ENCODE measurements around the gene CIRBP.

CIRBP gene

DNA sequence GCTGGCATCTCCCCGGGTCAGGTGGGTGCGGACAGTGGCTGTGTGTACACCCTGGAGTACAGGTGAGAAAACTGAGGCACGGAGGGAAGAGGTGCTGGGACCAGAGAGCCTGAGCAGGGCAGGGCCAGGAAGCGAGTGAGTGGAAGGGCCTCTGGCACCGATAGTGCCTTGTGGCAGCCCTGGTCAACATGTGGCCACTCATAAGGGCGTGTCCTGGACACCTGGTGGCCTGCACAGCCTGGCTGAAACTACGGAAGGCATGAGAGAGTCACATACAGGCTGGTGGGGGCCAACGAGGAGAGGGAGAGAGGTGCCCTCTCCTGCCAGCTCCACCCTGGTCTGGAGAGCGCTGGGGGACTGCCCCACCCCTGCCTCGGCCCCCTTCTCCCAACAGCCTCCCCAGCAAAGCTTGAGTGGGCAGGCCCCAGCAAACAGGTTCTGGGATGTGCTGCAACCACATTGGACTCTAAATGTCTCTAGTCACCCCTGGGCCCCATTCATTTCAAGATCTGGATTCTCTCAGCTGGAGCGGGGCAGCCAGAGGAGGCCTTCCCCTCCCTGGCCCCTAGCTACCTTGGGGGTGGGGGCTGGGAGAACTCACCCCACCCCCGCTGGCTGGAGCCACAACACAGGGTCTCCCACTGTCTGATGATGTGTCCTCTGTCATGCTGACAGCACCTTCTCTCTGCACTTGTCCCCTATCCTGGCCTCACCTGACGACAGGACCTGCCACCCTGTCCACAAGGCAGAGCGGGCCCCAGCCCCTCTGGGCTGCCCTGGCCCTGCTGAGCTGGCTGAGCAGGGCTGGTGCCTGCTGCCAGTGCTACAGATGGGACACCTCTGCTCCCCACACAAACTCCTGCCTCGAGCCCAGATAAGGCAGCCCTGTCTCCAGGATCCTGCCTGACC is 37.1 kb upstream of the CIRBP start:
- no peak for DNase-seq

- DNase-seq, result no peak
Measured at GRCh38 chr19:1232652-1233072, 36.5 kb upstream of the CIRBP start.

DNA sequence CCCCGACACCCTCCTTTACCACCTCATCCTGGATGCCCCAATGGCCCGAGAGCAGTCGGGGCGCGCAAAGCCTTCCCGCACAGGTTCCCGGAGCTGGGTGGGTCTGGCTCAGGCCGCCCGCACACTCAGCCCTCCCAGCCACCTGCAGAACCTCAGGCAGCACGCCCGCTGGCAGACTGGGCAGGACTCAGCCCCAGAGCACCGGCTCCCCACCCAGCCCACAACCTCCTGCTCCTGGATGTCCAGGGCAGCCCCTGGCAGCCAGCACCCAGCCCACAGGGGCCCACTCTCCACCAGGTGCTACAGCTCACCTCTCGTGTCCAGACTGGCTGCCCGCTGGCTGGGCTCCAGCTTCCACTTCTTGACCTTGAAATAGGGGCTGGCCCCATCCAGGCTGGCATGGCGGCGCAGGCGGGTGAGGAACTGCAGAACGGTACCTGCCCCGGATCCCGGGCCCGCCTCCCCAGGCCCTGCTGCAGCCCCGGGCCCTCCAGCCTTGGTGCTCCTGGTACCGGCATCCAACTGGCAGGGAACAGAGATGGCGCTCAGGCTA is 35.9 kb upstream of the CIRBP start:
- DNase-seq, result no peak

DNA sequence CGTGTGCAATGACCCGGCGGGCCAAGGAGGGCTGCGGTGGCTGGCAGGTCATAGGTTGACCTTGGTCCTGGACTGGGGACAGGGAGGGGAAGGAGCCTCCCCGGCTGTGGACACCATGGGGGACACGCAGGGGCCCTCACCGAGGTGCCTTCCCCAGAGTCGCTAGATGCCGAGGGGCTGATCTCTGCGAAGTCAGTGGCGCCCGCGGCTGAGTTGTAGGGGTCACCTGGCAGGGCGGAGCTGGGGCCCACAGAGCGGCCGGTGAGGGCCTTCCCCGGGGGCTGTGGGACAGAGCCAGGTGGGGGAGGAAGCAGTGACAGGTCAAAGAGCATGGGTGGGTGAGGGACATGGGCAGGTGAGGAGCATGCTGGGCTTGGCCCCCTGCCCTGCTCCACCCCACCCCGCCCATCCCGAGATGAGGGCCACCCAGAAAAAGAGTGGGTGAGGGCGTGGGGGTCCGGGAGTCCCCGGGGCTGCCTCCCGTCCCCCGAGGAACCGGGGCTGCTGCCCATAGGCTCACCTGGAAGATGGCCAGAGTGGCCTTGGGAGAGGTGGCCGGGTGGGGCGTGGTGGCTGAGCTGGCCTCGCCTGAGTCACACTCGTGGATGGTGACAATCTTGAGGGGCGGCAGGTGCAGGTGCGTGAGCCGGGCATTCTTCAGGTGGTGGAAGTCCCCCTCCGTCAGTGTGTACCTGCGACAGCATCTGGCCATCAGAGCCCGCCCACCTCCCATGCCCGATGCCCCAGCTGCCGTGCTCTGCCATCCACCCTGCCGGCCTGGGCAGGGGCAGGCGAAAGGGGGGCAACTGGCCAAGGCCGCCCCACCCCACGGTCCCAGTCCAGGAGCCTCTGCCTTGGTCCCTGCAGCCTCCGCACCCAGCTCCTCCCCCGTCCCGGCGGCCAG is 34.8 kb upstream of the CIRBP start:
- no peak for DNase-seq

GRCh38 chr19:1234955-1235380 is 34.2 kb upstream of the CIRBP start:
- no peak for DNase-seq

DNA sequence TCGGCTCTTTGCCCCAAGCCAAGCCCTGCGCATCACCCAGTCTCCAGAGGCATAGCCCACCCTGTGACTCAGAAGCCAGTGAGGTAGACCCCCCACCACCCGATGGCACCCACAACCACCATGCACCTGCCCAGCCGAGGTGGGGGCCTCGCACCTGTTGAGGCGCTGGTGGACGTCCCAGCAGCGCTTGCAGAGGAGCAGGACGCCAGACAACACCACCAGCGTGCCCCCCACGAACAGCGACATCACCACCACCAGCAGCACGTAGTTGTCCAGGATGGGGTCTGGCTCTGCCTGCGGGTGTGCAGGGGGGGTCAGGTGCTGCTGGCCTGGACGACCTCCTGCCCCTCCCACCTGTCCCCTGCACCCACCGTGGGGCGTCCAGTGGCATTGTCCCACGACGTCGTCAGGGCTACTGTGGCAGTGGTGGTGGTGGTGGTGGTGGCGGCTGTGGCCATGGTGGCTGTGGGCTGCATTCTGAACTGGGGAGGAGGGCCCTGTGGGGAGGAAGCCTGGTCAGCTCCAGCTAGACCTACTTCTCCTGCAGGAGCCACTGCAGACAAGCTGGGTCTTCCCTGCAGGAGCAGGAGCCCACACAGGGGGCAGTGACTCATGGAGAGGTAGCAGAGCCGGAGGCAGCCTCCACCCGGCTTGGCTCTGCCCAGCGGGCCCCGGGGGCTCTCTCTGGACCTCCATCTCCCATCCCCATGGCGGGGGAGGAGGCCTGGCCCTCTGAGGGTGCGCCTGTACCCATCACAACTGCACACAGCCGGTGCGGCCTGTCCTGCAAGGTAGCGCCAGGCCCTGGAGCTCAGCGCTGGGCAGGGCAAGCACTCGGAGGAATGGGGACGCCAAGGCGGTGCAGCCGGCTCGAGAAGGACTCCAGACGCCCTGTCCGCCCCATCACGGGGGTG is 33.2 kb upstream of the CIRBP start:
- no peak for DNase-seq

GRCh38 chr19:1236576-1236975 is 32.6 kb upstream of the CIRBP start:
- no peak for DNase-seq

- DNase-seq, result no peak
Measured at GRCh38 chr19:1237027-1237659, 32.0 kb upstream of the CIRBP start.

- peak in 1 of 2 donors; percentile 29 for DNase-seq
Measured at GRCh38 chr19:1237754-1238368, 31.3 kb upstream of the CIRBP start, which contains the start of gene CBARP. TSS of gene CBARP (minus strand) at chr19:1238005. CDS start at chr19:1236100, 1,905 bp downstream.

GRCh38 chr19:1238369-1239303 is 30.5 kb upstream of the CIRBP start:
- DNase-seq, result no peak

DNA sequence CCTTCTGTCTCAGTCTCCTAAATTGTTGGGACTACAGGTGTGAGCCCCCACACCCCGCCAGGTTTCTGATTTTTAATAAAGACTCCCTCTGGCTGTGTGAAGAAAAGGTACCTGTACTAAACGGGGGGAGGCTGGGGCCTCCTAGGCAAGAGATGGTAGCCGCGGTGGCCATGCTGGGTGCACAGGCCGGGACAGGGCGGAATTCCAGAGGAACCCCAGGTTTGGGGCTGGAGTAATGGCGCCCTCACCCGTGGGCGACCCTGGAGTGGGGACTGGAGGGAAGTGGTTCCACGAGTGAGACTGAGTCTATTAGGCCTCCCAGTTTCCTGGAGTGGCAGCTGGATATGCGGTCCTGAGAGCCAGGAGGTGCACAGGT is 29.7 kb upstream of the CIRBP start:
- DNase-seq, result no peak

DNA sequence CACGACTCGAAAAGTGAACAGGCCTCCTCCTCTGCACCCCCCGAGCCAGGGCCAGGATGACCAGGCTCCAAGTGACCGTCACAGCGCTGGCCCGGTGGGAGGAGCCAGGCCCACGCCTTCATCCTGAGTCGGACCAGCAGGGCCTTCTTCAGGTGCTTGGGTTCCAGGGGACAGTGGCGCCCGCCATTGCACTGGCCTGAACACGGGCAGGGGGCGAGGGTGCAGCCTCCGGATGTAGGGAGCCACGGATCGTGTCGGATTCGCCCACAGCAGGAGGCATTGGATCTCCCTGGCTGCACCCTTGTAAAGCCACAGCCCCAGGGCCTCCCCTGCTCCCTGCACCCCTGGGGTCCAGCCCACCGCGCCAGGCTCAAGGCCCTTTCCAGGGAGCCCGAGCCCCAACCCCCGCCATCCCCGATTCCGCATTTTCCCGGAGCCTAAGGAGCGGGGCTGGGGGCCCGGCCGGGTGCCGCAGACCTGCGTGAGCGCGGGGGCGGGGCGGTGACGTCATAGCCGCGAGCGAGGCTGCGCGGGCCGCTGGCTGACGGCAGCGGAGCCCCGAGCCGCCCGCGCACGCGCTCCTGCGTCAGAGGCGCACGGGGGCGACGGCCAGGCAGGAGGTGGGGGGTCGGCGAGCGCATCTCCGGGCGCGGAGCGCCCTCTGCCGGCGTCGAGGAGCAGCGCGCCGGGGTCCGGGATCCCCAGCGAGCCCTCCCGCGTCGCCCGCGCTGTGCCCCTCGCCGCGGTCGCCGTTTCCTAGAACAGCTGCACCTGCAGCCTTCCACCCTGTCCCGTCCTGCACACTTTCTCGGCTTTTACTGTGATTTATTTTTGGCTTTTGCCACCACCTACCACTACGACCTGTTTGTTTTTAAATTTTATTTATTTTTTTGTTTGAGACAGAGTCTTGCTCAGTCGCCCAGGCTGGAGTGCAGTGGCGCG is 29.1 kb upstream of the CIRBP start:
- peak; percentile 90 to 92 for DNase-seq

- no peak for DNase-seq
Measured at GRCh38 chr19:1240925-1241324, 28.2 kb upstream of the CIRBP start.

- DNase-seq, result peak; percentile 92 to 93
Measured at GRCh38 chr19:1241417-1242095, 27.6 kb upstream of the CIRBP start, which contains the start of gene ATP5F1D. TSS of gene ATP5F1D (plus strand) at chr19:1241751. CDS start at chr19:1241851, 100 bp downstream.

DNA sequence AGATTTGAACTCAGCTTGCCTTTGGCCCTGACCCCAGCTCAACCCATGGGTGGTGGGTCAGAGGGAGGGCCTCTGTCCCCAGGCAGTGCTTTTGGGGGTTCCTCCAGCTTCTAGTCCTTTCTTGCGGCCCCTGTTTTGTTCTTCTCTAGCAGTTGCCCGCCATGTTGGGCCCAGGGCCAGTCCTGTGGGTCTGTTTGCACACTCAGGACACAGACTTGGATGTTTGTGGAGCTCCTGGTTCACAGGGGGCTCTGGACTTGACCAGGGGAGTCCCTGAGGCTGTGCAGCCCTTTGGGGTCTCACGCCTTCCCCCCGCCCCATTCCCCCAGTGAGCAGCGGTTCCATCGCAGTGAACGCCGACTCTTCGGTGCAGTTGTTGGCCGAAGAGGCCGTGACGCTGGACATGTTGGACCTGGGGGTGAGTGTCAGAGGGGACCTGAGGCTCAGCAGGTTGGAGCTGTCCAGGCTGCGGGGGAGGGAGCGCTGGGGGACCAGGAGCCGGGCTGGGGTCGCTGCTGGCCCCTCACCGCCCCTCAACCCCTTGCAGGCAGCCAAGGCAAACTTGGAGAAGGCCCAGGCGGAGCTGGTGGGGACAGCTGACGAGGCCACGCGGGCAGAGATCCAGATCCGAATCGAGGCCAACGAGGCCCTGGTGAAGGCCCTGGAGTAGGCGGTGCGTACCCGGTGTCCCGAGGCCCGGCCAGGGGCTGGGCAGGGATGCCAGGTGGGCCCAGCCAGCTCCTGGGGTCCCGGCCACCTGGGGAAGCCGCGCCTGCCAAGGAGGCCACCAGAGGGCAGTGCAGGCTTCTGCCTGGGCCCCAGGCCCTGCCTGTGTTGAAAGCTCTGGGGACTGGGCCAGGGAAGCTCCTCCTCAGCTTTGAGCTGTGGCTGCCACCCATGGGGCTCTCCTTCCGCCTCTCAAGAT is 25.1 kb upstream of the CIRBP start:
- peak; percentile 88 to 89 for DNase-seq

DNA sequence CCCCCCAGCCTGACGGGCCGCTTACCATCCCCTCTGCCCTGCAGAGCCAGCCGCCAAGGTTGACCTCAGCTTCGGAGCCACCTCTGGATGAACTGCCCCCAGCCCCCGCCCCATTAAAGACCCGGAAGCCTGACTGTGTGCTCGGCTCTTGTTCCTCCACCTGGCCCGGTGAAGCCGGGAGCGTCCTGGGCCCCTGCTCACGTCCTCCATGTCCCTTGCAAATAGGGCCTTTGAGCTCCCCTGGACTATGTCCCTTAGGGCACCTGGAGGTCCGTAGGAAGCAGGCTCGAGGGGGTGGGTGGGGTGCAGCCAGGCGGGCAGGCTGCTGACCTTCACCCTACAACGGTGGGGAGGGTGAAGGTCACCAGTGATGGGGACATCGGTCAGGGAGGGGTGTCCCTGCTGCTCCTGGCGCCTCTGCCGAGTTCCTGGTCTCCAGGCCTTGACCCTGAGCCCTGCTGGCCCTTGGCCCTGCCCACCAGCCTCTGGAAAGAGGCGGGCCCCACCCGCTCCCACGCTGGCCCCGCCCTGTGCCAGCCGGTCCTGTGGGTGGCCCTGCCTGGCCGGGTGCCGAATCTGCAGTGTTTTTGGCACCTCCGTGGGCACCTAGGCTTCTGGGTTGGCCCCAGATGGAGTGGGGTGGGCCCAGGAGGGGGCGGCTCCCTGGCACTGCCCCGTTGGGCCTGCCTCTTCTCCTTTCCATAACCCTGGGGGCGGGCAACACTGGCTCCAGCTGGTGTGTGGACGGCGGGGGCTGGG is 24.3 kb upstream of the CIRBP start:
- DNase-seq, result no peak

Data from CD4-positive, alpha-beta T cell treated with Interleukin-4 for 1 hour (primary cell).